HG02798 (cell line): ENCODE results near the gene GRK1.
"Not testable (repeated sequence)": the region's sequence is repeated elsewhere in the genome, so short reads cannot be mapped to it uniquely, and the experiment has no call there.

Source experiments
- ATAC-seq: cut with Tn5 transposase; IDR thresholded peaks from one replicate; pipeline ENCODE4 v1.9.1; 2021; ENCODE audit warnings: mild to moderate bottlenecking; ENCODE audit not compliant: unreplicated experiment, poor library complexity

GRK1 gene

GRCh38 chr13:113666951-113667701 is at the start of gene GRK1:
Gene GRK1, plus strand, starts transcription at chr13:113667219. Its CDS starts 168 bp downstream, at chr13:113667387.
- no peak for ATAC-seq

GRCh38 chr13:113617961-113618360 is 49.1 kb upstream of the GRK1 start:
- ATAC-seq: no peak

GRCh38 chr13:113618455-113618854 is 48.6 kb upstream of the GRK1 start:
- no peak for ATAC-seq

- ATAC-seq: no peak
Observed at GRCh38 chr13:113620036-113620796, 46.8 kb upstream of the GRK1 start.

GRCh38 chr13:113621046-113621445 is 46.0 kb upstream of the GRK1 start:
- no peak for ATAC-seq

GRCh38 chr13:113621498-113621897 is 45.5 kb upstream of the GRK1 start:
- ATAC-seq: not testable (repeated sequence)

- not testable (repeated sequence) for ATAC-seq
Observed at GRCh38 chr13:113621986-113622550, 45.0 kb upstream of the GRK1 start.

- no peak for ATAC-seq
Observed at GRCh38 chr13:113622791-113623490, 44.1 kb upstream of the GRK1 start.

GRCh38 chr13:113623491-113624234 is 43.4 kb upstream of the GRK1 start:
- ATAC-seq: no peak

GRCh38 chr13:113624235-113624587 is 42.8 kb upstream of the GRK1 start:
- no peak for ATAC-seq

GRCh38 chr13:113624640-113625304 is 42.2 kb upstream of the GRK1 start:
- ATAC-seq: not testable (repeated sequence)

GRCh38 chr13:113625965-113626721 is 40.9 kb upstream of the GRK1 start:
- no peak for ATAC-seq

- ATAC-seq: no peak
Observed at GRCh38 chr13:113627136-113627535, 39.9 kb upstream of the GRK1 start.

GRCh38 chr13:113628291-113629270 is 38.4 kb upstream of the GRK1 start:
- ATAC-seq: no peak

GRCh38 chr13:113629866-113630265 is 37.2 kb upstream of the GRK1 start:
- no peak for ATAC-seq

- no peak for ATAC-seq
Observed at GRCh38 chr13:113630296-113630695, 36.7 kb upstream of the GRK1 start.

GRCh38 chr13:113630804-113631203 is 36.2 kb upstream of the GRK1 start:
- no peak for ATAC-seq
